D721Med (cell line): ENCODE data around the gene PSMD12.

ENCODE experiments used
- DNase-seq: peaks from one replicate; pipeline ENCODE4 v3.0.0; 2011; ENCODE audit warnings: low spot score; ENCODE audit not compliant: insufficient read length
- FAIRE-seq: peaks from 2 replicates; lab custom pipeline; 2011; peaks lifted over from hg19 to GRCh38; lab: Jason Lieb, UNC
- CTCF ChIP-seq: IDR thresholded peaks from 2 replicates; pipeline ENCODE4 v1.5.1; 2012; ENCODE audit warnings: mild to moderate bottlenecking, control low read depth; ENCODE audit not compliant: insufficient read depth; ENCODE audit errors: missing control alignments

The PSMD12 gene

DNA sequence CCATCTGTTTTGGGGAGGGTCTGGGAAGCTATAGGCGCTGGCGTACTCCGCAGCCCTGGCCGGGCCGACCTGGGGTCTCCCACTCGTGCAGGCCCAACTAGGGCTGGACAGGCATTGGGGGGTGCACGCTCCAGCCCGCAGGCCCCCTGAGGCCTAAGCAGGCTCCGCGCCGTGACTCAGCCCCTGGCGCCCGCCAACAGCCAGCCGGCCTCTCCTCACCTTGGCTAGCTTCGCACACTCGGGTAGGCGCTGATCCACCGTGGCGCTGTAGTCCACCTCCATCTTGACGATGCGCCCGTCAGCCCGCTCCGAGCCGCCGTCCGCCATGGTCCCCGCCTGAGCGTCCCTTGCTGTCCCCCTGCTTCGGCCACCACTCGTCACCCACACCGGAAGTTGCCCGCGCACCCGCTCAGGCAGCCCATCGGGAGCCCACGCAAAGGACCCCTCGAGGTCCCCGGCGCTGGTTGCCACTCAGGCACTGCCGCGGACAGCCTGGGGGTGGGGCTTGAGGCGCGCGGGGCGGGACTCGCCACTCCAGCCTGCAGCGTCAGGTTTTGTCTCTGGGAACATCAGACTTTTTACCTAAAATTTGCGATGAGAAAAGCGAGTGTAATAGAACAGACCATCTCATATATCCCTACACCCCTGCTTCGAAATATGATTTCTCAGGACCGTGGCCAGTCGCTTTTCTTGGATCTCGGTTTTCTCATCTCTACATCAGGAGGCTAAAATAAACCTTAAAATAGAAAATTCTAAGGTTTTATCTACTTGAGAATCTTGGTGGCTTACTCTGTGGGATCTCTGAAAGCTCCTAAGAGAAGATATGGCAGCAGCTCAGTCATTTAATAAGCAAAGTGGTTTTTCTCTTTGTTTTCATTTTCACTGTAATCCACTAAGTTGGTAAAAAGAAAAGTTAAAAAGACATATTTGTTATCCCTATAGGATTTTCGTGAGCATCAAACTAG, at the start of gene PSMD12:
Gene PSMD12 (minus strand): TSS at position 385 of the 965 bp plus-strand sequence. CDS start 58 bp downstream, at position 327.
- DNase-seq (peak; percentile 70), FAIRE-seq (no peak)
- no peak for TF ChIP-seq CTCF

GRCh38 chr17:67415291-67415690, 48.9 kb upstream of the PSMD12 start:
- DNase-seq, result no peak
- TF ChIP-seq CTCF, result no peak
- FAIRE-seq, result no peak

DNA sequence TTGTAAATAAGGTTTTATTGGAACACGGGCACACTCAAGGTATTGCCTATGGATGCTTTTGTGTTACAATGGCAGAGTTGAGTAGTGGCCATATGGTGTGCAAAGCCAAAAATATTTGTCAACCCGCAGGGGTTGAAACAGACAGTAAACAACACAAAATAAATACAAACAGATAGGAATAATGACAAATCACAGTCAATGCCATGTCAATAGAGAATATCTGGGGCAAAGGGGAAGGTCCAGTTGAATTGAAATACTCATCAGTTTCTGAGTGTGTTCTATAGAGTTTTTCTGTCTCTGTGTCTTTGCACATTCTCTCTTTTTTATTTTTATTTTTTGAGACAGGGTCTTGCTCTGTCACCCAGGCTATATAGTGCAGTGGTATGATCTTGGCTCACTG, 48.2 kb upstream of the PSMD12 start:
- no peak for TF ChIP-seq CTCF
- FAIRE-seq (no peak), DNase-seq (no peak)

GRCh38 chr17:67414130-67414529, 47.8 kb upstream of the PSMD12 start:
- DNase-seq (no peak), FAIRE-seq (no peak)
- no peak for TF ChIP-seq CTCF

GRCh38 chr17:67413388-67413787, 47.0 kb upstream of the PSMD12 start:
- TF ChIP-seq CTCF, result no peak
- no peak for DNase-seq
- FAIRE-seq, result no peak

DNA sequence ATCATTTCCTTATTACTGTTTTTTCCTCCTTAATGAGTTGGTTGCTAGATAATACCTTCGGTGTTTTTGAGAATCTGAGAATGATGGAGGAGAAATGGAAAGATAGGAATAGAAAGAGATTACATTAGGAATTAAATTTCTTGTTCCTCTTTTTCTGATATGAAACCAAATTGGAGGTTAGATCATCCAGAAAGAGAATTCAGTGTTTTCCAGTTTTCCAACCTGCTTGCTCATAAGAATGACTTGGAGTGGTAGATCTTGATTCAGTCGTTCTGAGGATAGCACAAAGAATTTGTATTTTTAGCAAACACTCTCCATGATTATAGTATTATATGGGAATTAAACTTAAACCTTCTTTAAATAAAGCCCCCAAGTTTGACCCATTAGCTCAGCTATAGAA, 46.6 kb upstream of the PSMD12 start:
- no peak for TF ChIP-seq CTCF
- DNase-seq (no peak), FAIRE-seq (no peak)

DNA sequence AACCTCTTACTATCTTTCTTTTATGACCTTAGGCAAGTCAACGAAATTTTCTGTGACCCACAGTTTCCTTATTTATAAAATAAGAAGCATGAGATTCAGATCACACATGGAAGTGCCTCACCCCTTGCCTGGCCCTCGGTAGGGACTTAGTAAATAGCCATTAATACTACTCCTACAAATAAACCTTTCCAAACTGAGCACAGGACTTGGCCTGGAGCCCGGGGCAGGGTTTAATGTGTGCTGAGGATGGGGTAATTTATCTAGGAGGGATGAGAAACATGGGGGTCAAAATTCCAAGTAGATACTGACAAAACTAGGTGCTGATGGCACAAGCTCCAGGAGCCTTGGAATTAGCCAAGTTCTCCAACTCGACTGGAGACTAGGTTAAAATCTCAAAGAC, 45.7 kb upstream of the PSMD12 start:
- DNase-seq (no peak), FAIRE-seq (no peak)
- no peak for TF ChIP-seq CTCF
